Ramos (cell line): ENCODE results near the gene STPG3.

ENCODE experiments used
- in situ Hi-C: fragments of 300-500 bp; cut with MboI; formaldehyde crosslinking; loops from one replicate; pipeline ENCODE4 v1.14.3; 2022; ENCODE audit warnings: low sequenced_read_pairs; ENCODE audit not compliant: unreplicated experiment

The STPG3 gene

GRCh38 chr9:137221506-137222111 is 29.5 kb upstream of the STPG3 start:
- in situ Hi-C loops: no loop called here

DNA sequence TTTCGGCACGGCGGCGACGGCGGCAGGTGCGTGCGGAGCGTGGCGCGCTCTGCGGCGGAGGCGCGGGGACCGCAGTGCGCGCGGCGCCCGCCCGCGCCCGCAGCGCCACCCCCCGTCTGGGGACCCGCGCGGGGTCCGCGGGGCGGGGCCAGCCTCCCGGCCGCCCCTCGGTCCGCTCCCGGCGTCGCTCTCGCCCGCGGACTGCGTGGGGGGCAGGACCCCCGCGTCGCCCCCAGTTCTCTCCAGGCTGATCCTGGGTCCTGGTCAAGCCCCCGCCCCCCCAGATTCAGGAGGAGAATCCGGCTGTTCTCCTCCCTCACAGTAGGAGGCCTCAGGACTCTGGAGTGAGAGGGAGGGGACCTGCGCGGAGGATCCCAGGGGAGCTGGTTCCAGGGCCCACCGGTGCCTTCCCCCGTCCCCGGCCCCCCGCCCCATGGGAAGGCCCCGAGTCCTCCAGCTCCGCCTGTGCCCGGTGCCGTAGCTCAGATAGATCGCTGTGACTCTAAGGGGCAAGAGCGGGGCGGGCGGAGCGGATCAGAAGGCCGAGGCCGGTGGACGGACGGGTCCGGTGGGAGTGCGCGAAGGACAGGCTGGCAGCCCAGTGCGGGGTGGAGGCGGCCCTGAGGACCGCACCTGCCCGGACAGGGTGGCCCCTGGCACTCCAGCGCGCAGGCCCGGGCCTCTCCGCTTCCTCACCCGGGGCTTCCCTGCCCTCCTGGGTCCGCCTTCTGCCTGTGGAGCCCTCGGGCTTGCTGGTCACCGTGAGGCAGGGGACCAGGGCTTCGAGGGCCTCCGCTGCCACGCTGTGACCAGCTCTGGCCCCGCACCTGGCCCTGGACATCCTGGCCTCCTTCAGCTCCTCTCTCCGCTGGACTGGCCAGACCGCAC is 28.7 kb upstream of the STPG3 start, which contains the start of gene RNF208:
RNF208 (minus strand) TSS at position 51 of the 888 bp plus-strand sequence. CDS start 1,028 bp downstream, outside the sequence.
- in situ Hi-C loops: no loop called here

GRCh38 chr9:137223078-137223970 is 27.8 kb upstream of the STPG3 start:
- in situ Hi-C loops: no loop called here

DNA sequence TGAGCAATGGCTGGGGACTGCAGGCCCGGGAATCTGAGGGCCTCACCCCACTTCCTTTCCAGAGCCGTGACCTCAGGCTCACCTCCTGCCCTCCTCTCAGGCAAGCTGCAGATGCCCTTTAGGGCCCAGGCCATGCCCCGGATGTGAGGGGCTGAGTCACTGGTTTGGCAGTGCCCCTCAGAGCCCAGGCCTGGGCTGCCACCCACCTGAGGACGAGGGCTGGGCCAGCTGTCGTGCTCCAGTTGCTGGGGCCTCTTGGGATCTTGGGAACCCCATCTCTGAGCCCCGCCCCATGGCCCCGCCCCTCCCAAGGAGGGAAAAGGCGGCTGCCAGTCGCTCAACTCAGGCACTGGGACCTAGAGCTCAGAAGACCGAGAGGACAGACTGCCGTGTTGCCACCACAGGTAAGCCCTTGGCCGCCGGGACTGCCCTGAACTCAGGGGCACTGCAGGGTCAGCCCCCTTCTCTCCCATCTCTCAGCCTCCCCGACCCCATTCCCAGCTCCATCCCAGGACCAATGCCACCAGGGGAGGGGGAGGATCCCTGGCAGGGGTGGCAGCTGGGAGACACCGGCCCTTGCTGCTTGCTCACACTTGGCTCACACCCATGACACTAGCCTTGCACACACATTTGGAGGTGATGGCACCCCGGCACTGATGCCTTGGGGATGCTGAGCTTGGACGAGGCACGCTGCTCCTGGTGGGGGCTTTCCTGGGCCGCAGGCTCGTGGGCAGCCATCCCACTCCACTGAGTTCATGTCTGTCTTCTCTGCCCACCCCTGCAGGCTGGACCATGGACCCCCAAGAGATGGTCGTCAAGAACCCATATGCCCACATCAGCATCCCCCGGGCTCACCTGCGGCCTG is 26.0 kb upstream of the STPG3 start, which contains the start of gene CYSRT1:
CYSRT1 (plus strand) TSS at position 345 of the 865 bp plus-strand sequence; CDS start at position 793, 448 bp downstream.
- in situ Hi-C loops: loop anchor here (5.0 to 25.0 kb wide), 3 partner anchors 103 to 438 kb away; partner anchors contain the start of genes CCDC183, NPDC1 and TMEM141

DNA sequence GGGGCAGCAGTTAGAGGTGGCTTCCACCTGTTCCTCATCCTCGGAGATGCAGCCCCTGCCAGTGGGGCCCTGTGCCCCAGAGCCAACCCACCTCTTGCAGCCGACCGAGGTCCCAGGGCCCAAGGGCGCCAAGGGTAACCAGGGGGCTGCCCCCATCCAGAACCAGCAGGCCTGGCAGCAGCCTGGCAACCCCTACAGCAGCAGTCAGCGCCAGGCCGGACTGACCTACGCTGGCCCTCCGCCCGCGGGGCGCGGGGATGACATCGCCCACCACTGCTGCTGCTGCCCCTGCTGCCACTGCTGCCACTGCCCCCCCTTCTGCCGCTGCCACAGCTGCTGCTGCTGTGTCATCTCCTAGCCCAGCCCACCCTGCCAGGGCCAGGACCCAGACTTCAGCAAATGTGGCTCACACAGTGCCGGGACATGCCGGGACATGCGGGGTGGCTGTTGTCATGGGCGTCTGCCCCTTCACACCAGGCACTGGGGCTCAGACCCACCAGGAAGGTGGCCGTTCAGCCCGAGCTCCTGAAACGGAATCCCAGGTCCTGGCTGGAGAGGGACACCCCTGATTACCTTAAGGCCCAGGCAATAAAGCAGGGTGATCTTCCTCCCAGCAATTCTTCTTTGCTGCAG is 25.3 kb upstream of the STPG3 start:
- in situ Hi-C loops: loop anchor here (5.0 to 25.0 kb wide), 3 partner anchors 104 to 439 kb away; partner anchors contain the start of genes CCDC183, NPDC1 and TMEM141

GRCh38 chr9:137226338-137227053 is 24.6 kb upstream of the STPG3 start:
- in situ Hi-C loops: loop anchor here (5.0 to 25.0 kb wide), 3 partner anchors 104 to 439 kb away; partner anchors contain the start of genes CCDC183, NPDC1 and TMEM141

- in situ Hi-C loops: loop anchor here (5.0 to 25.0 kb wide), 3 partner anchors 105 to 440 kb away; partner anchors contain the start of genes CCDC183, NPDC1 and TMEM141
Observed at GRCh38 chr9:137227054-137227852, 23.8 kb upstream of the STPG3 start, which contains the start of gene RNF224. Gene RNF224 (plus strand): TSS chr9:137227502. CDS start chr9:137228336, 834 bp downstream.

DNA sequence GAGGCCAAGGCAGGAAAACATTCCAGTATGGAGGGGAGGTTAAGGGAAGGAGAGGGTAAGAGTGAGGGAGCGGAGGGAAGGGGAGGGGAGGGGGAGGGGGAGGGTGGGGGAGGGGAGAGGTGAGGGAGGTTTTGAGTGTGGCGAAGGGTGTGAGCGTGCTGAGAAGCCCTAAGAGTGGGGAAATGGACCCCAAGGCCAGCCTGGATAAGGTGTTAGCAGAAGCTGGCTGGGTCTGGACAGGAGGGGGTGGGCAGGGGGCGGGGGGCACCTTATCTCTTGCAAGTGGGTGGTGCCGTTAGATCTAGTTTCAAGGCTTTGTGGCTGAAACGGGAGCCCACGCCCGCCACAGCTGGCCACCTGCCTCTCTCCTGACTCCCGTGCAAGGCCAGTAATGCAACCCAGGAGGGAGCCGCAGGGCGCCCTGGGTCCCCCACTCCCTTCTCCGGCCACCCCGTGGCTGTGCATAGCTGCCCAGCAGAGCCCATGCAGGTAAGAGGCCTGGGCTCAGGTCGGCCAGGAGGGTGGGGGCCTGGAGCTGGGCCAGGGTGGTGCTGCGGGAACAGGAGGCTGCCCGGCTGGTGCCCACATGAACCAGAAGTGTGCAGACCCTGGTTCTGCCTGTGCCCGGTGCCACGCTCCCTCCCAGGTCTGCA is 23.1 kb upstream of the STPG3 start:
- in situ Hi-C loops: loop anchor here (5.0 to 25.0 kb wide), 3 partner anchors 106 to 441 kb away; partner anchors contain the start of genes CCDC183, NPDC1 and TMEM141

DNA sequence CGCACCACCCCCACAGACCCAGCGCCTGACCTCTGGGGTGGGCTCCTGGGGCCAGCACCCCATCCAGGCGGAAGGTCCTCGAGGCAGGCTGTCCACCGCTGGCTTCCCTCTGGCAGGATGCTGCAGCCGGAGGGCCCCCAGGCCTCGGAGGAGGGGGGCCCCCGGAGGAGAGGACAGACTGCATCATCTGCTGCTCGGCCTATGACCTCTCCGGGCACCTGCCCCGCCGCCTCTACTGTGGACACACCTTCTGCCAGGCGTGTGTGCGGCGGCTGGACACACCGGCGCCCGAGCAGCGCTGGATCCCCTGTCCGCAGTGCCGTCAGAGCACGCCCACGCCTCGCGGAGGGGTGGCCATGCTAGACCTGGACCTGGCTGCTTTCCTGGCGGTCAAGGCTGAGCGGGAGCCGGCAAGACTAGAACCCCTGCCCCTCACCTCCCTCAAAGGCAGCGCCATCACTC is 22.5 kb upstream of the STPG3 start:
- in situ Hi-C loops: loop anchor here (5.0 to 25.0 kb wide), 3 partner anchors 106 to 441 kb away; partner anchors contain the start of genes CCDC183, NPDC1 and TMEM141

DNA sequence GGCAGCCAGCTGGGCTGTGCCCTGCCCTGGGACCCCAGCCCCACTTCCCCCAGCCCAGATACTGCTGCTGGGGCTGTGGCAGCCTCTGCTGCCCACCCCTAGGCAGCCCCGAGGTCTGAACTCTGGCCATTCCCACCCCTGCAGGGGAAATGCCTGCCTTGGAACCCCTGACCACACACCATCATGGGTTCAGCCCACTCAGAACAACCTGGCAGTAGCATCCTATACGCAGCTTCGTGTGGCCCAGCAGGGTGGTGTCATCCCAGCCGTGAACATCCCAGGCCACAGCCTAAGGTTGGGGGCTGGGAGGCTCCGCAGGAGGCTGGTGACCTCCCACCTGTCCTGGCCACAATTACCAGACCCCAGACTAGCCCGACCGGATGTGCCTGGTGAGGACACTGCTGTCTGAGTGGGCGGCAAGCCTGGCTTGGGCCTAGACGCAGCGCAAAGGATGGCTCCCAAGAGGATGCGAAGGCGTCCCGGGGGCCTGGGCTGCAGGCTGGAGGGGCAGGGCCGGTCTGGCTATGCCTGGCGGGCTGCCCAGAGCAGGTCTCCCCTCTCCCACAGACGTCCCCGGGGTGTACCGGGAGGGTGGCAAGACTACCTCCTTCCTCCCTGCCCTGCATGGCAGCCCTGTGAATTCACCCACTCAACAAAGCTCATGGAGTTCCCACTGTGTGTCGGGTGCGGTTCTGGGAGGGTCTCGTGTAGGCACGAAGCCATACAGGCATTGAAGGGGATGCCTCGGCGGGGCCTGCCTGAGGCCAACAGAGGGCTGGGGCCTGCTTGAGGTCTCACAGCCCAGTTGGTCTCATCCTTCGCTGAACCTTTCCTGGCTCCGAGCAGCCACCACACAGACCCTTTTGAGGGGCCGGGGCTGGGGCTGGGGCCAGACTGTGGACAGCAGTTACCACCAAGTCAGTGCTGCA is 21.9 kb upstream of the STPG3 start:
- in situ Hi-C loops: loop anchor here (5.0 to 25.0 kb wide), 3 partner anchors 107 to 442 kb away; partner anchors contain the start of genes CCDC183, NPDC1 and TMEM141

DNA sequence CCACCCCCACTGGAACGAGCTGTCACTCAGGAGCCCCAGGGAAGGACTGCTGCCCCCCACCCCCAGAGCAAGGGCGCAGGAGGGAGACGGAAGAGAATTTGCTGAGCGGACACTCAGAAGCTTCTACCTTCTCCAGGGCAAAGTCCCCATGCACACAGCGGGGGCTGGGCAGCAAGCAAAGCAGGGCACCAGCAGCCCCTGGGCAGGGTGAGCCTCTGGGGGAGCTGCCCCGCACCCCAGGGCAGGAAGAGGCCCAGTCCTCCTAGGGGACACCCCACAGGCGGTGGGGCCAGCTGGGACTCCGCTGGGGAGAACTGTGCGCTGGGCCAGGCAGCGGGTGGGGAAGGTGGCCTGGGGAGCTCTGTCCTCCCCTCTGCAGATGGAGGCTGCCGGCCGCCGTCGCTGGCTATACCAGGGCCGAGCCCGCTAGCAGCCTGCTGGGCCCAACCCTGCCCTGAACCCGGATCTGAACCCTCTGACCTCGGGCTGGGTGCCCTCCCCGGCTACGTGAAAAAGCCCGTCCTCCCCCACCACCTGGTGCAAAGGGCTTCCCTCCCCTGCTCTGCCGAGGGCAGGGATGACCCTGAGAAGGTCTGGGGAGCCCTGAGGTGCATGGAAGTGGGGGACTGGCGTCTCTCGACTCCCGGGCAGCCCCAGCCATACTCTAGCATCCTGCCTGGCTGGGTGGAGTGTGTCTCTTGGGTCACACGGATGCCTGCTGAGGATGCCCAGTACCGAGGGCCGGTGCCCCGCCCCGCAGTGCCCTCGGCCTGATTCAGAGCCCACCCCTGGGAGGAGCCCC is 21.0 kb upstream of the STPG3 start:
- in situ Hi-C loops: loop anchor here (5.0 to 25.0 kb wide), 3 partner anchors 108 to 443 kb away; partner anchors contain the start of genes CCDC183, NPDC1 and TMEM141

DNA sequence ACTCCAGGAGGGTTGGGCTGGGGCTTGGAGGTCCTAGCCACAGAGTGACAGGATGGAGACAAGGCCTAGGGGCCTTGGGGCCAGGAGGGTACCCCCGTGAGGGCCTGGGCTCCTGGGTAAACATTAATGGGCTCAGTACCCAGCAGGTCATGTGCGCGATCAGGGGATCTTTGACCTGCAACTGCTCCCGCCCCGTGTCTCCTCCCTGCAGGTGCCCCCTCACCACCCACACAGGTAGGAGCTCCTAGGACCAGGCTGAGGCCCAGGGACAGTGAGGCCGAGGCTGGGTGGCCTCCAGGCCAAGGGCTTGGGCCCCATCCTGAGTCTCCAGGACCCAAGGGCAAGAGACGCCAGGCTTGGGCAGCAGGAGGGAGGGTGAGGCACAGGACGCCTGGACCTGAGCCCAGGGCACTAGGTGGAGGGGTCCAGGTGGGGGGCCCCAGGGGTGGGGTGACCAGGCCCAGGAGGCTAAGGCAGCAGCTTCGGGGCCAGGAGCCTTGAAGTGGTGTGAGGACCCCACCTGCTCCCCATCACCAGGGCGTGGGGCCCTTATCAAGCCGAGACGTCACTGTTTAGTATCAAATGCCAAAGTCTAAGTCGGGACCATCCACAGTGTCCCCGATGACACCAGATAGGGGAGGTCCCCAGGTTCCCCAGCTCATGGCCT is 20.2 kb upstream of the STPG3 start, which contains the start of gene SLC34A3:
SLC34A3 (plus strand) TSS at position 197 of the 667 bp plus-strand sequence. CDS start 802 bp downstream, outside the sequence.
- in situ Hi-C loops: loop anchor here (25.0 kb wide), 1 partner anchor 444 kb away; the partner anchor contains the start of genes CCDC183 and TMEM141

DNA sequence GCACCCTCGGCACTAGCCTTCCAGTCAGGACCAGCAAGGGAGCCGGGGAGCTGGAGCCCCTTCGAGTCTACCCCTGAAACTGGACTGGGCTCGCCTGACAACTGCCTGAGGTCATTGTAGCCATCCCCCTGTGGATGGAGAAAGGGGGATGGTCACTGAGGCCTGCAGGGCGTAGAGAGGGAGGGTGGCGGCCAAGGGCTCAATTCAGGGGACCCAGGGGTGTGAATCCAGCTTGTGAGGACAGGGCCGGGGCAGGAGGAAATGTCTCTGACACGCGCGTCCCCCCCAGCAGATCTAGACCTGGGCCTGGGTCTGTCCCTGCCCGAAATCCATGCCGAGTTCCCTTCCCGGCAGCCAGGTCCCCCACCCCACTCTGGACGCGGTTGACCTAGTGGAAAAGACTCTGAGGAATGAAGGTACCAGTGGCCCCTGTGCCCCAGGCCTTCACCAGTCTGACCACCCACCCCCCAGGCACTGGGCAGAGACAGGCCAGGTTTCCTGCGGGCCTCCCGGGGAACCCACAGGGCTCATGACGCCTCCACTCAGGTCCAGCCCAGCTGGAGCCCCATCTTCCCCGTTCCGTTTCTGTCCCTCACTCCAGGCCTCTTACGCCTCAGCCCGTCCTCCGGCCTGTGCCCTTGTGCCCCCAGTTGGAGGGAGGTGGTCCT is 19.6 kb upstream of the STPG3 start:
- in situ Hi-C loops: loop anchor here (25.0 kb wide), 1 partner anchor 444 kb away; the partner anchor contains the start of genes CCDC183 and TMEM141
